Naive thymus-derived CD4-positive, alpha-beta T cell (primary cell): ENCODE results near the gene MEAK7. TPM values are rescaled to one million over a fixed set of nuclear protein-coding genes. Genes with fewer than 3 reads are reported as not detected.
A peak's percentile ranks its signal among the peaks of the same experiment; 100 is the strongest.
"Not testable (repeated sequence)": the region's sequence is repeated elsewhere in the genome, so short reads cannot be mapped to it uniquely, and the experiment has no call there.

Experiments
- ATAC-seq: fragments of 150-1000 bp; cut with Tn5 transposase; 2 replicates; pipeline ENCODE4 v1.10.0; 2021; ENCODE audit warnings: mild to moderate bottlenecking, moderate library complexity
- CTCF ChIA-PET: fragments of 350-600 bp; sonication (Branson Sonifier 250); formaldehyde crosslinking; loops from one replicate; lab custom pipeline; 2021; ENCODE audit warnings: antibody characterized with exemption; lab: Charles Lee
- POLR2A ChIA-PET: fragments of 350-600 bp; sonication (Branson Sonifier 250); formaldehyde crosslinking; loops from one replicate; lab custom pipeline; 2021; ENCODE audit warnings: antibody characterized with exemption, inconsistent platforms; lab: Charles Lee
- DNase-seq, 9 donors: peaks; one replicate each; pipeline versions ENCODE4 v3.0.0 to v3.0.0-alpha.2; 2020 to 2022; ENCODE audit warnings: mixed read lengths in 1 of 9
- H3K27ac ChIP-seq: one replicate; pipeline ENCODE4 v1.7.0; 2013; ENCODE audit warnings: mild to moderate bottlenecking, low read depth, low read length, moderate library complexity
- H3K27me3 ChIP-seq, 2 donors: one replicate each; pipeline ENCODE4 v1.7.0; 2013; ENCODE audit warnings: low read length in 2 of 2, mild to moderate bottlenecking in 2 of 2, moderate library complexity in 2 of 2; ENCODE audit not compliant: control insufficient read depth in 2 of 2, insufficient read depth in 2 of 2
- H3K36me3 ChIP-seq, 3 experiments: 1 replicate in 2 of 3; 2 replicates in 1 of 3; pipeline ENCODE4 v1.7.0; 2013; ENCODE audit warnings: low read length in 3 of 3, mild to moderate bottlenecking in 3 of 3, moderate library complexity in 1 of 3; ENCODE audit not compliant: insufficient read depth in 3 of 3, control insufficient read depth in 2 of 3
- H3K4me1 ChIP-seq, 2 donors: one replicate each; pipeline ENCODE4 v1.7.0; 2013; ENCODE audit warnings: low read length in 2 of 2, mild to moderate bottlenecking in 2 of 2, moderate library complexity in 1 of 2; ENCODE audit not compliant: control insufficient read depth in 2 of 2, insufficient read depth in 2 of 2
- H3K4me3 ChIP-seq: 2 replicates; pipeline ENCODE4 v1.7.0; 2013; ENCODE audit warnings: mild to moderate bottlenecking, low read length
- H3K9me3 ChIP-seq, 3 experiments: 1 replicate in 2 of 3; 2 replicates in 1 of 3; pipeline ENCODE4 v1.7.0; 2013; ENCODE audit warnings: low read length in 3 of 3; ENCODE audit not compliant: control insufficient read depth in 2 of 3
- H3K27ac Mint-ChIP-seq, 9 donors: one replicate each; pipeline ENCODE4 v1.8.0; 2020 to 2022; ENCODE audit warnings: mixed read lengths in 9 of 9, mild to moderate bottlenecking in 8 of 9, moderate library complexity in 5 of 9, inconsistent platforms in 2 of 9
- H3K27me3 Mint-ChIP-seq, 5 donors: one replicate each; pipeline ENCODE4 v1.8.0; 2021 to 2022; ENCODE audit warnings: mixed read lengths in 5 of 5, mild to moderate bottlenecking in 1 of 5
- H3K36me3 Mint-ChIP-seq, 5 donors: one replicate each; pipeline ENCODE4 v1.8.0; 2020 to 2022; ENCODE audit warnings: mixed read lengths in 5 of 5, mild to moderate bottlenecking in 3 of 5, inconsistent platforms in 1 of 5
- H3K4me1 Mint-ChIP-seq, 7 donors: one replicate each; pipeline ENCODE4 v1.8.0; 2020 to 2022; ENCODE audit warnings: mixed read lengths in 7 of 7, mild to moderate bottlenecking in 3 of 7, inconsistent platforms in 1 of 7
- H3K4me3 Mint-ChIP-seq, 10 donors: one replicate each; pipeline ENCODE4 v1.8.0; 2020 to 2022; ENCODE audit warnings: mild to moderate bottlenecking in 10 of 10, mixed read lengths in 10 of 10, moderate library complexity in 6 of 10, inconsistent platforms in 2 of 10
- H3K9me3 Mint-ChIP-seq, 11 donors: one replicate each; pipeline ENCODE4 v1.8.0; 2020 to 2022; ENCODE audit warnings: mixed read lengths in 11 of 11, mild to moderate bottlenecking in 4 of 11, inconsistent platforms in 1 of 11, moderate library complexity in 1 of 11
- intact Hi-C, 2 donors: fragments of 100-400 bp; cut with micrococcal nuclease; formaldehyde crosslinking; loops; one replicate each; pipeline ENCODE4 v1.15.1; 2023
- polyA plus RNA-seq, 2 donors: library from polyadenylated mRNA; unstranded; fragments of 300-500 nt; fragmentation: Illumina TruSeq; gene quantifications; one replicate each; pipeline ENCODE4 v1.2.3, GENCODE V29; 2021
- total RNA-seq, 6 experiments: library from RNA in 5 of 6; stranded (reverse) in 5 of 6; gene quantifications; 1 replicate in 5 of 6; 2 replicates in 1 of 6; pipeline ENCODE4 v1.2.3 and lab custom pipeline; 2021 to 2026

The MEAK7 gene
- total and polyA plus RNA-seq, 7 experiments from 2014 or later, result 4.0 to 56.1 (median 9.3) TPM

GRCh38 chr16:84529607-84530006 is 25.1 kb upstream of the MEAK7 start:
- H3K9me3 Mint-ChIP-seq, result peaks cover 0 to 20% (median 6%) of the 10 kb centered on the region in 11 donors
- H3K4me3 Mint-ChIP-seq, result no peak overlapping the region
- Histone ChIP-seq H3K27me3 (no peaks in the 10 kb centered on the region), H3K4me3 (no peak overlapping the region), H3K27ac (no peak overlapping the region), H3K9me3 (peaks cover 0 to 8% (median 0%) of the 10 kb centered on the region in 3 experiments), H3K4me1 (no peaks in the 10 kb centered on the region), H3K36me3 (peaks cover 0 to 9% (median 0%) of the 10 kb centered on the region in 3 experiments)
- ATAC-seq (no peak), DNase-seq (no peak)
- POLR2A ChIA-PET, result interaction anchor here (1.1 to 2.6 kb wide), 2 partner anchors 9 to 11 kb away, joined by 3 to 10 read pairs; no protein-coding TSS in a partner anchor
- CTCF ChIA-PET, result interaction anchor here (0.8 to 1.9 kb wide), 3 partner anchors 10 to 206 kb away, joined by 3 to 6 read pairs (median 3); no protein-coding TSS in a partner anchor
- no peaks in the 10 kb centered on the region for H3K27me3 Mint-ChIP-seq
- H3K36me3 Mint-ChIP-seq, result peaks cover 0 to 59% (median 29%) of the 10 kb centered on the region in 5 donors
- intact Hi-C loops, result no loop called here
- peaks cover 2 to 28% (median 14%) of the 10 kb centered on the region in 7 donors for H3K4me1 Mint-ChIP-seq
- no peak overlapping the region for H3K27ac Mint-ChIP-seq

GRCh38 chr16:84528322-84528721 is 23.9 kb upstream of the MEAK7 start:
- no peaks in the 10 kb centered on the region for H3K4me1 ChIP-seq
- H3K36me3 ChIP-seq, result peaks cover 0 to 9% (median 0%) of the 10 kb centered on the region in 3 experiments
- intact Hi-C loops, result no loop called here
- no peak for ATAC-seq
- Mint-ChIP-seq H3K4me3 (no peak overlapping the region), H3K9me3 (peaks cover 0 to 20% (median 6%) of the 10 kb centered on the region in 11 donors), H3K27me3 (no peaks in the 10 kb centered on the region), H3K4me1 (peaks cover 2 to 29% (median 14%) of the 10 kb centered on the region in 7 donors), H3K36me3 (peaks cover 0 to 57% (median 29%) of the 10 kb centered on the region in 5 donors), H3K27ac (peak overlapping the region in 1 of 9 donors; percentile 28)
- POLR2A ChIA-PET, result interaction anchor here (1.0 to 2.6 kb wide), 5 partner anchors 9 to 14 kb away, joined by 3 to 10 read pairs (median 3); no protein-coding TSS in a partner anchor
- H3K4me3 ChIP-seq, result no peak overlapping the region
- H3K27ac ChIP-seq, result no peak overlapping the region
- CTCF ChIA-PET, result interaction anchor here (1.0 to 1.4 kb wide), 3 partner anchors 8 to 12 kb away, joined by 3 to 4 read pairs (median 3); no protein-coding TSS in a partner anchor
- peaks cover 0 to 8% (median 0%) of the 10 kb centered on the region in 3 experiments for H3K9me3 ChIP-seq
- H3K27me3 ChIP-seq, result no peaks in the 10 kb centered on the region
- no peak for DNase-seq

- ChIA-PET CTCF (interaction anchor here (1.0 to 1.4 kb wide), 3 partner anchors 8 to 12 kb away, joined by 3 to 4 read pairs (median 3); no protein-coding TSS in a partner anchor), POLR2A (interaction anchor here (1.0 to 2.6 kb wide), 4 partner anchors 9 to 15 kb away, joined by 3 to 10 read pairs (median 4); no protein-coding TSS in a partner anchor)
- no peak for DNase-seq
- no peaks in the 10 kb centered on the region for H3K27me3 ChIP-seq
- Mint-ChIP-seq H3K4me3 (no peak overlapping the region), H3K27me3 (no peaks in the 10 kb centered on the region), H3K27ac (peak overlapping the region in 3 of 9 donors; percentile 26 to 71 (median 69)), H3K9me3 (peaks cover 0 to 20% (median 6%) of the 10 kb centered on the region in 11 donors), H3K36me3 (peaks cover 0 to 56% (median 30%) of the 10 kb centered on the region in 5 donors), H3K4me1 (peaks cover 4 to 24% (median 16%) of the 10 kb centered on the region in 7 donors)
- no peaks in the 10 kb centered on the region for H3K4me1 ChIP-seq
- H3K27ac ChIP-seq, result no peak overlapping the region
- peak; percentile 53 for ATAC-seq
- no peak overlapping the region for H3K4me3 ChIP-seq
- peaks cover 0 to 9% (median 0%) of the 10 kb centered on the region in 3 experiments for H3K36me3 ChIP-seq
- intact Hi-C loops, result no loop called here
- H3K9me3 ChIP-seq, result peaks cover 0 to 8% (median 0%) of the 10 kb centered on the region in 3 experiments
Observed at GRCh38 chr16:84527532-84528269, 23.2 kb upstream of the MEAK7 start.

DNA sequence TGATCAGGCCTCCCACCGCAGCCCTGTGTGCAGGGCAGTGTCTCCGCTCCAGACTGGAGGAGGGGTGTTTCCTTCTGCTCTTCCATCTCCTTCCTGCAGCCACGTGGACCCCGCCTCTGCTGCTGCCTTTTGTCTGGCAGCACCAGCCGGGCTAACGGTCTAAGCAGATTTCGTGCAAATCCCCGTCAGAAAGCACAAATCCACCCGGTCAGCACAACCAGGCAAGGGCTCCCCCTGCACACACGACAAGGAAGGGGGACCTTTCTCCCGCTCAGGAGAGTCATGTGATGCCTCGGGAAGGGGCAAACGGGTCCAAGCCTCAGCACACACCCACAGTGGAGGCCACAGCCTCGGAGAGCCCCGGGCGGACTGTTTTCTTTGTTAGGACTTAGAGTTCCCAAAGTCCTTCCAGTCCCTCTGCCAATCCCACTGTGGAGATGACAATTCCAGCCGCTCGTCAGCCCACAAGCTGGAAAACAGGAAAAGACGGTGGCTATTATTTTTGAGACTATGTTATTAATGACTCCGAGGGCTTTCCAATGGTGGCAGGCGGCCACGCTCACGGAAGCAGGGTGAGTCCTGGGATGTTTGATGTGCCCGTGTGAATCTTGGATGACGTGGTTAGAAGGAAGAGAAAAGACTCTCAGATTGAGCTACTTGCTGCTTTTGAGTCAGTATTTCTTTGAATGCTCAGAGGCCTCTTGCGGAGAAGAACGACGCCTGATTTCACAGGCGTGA is 22.5 kb upstream of the MEAK7 start:
- H3K4me3 Mint-ChIP-seq, result no peak overlapping the region
- intact Hi-C loops, result no loop called here
- ATAC-seq (no peak), DNase-seq (no peak)
- POLR2A ChIA-PET, result interaction anchor here (1.1 to 1.5 kb wide), 2 partner anchors 8 to 13 kb away, joined by 3 to 6 read pairs; no protein-coding TSS in a partner anchor
- peaks cover 0 to 56% (median 25%) of the 10 kb centered on the region in 5 donors for H3K36me3 Mint-ChIP-seq
- no peaks in the 10 kb centered on the region for H3K4me1 ChIP-seq
- peaks cover 0 to 9% (median 0%) of the 10 kb centered on the region in 3 experiments for H3K36me3 ChIP-seq
- no peaks in the 10 kb centered on the region for H3K27me3 Mint-ChIP-seq
- H3K27ac Mint-ChIP-seq, result peak overlapping the region in 1 of 9 donors; percentile 71
- H3K27ac ChIP-seq, result no peak overlapping the region
- H3K4me3 ChIP-seq, result no peak overlapping the region
- peaks cover 0 to 20% (median 6%) of the 10 kb centered on the region in 11 donors for H3K9me3 Mint-ChIP-seq
- peaks cover 0 to 26% (median 11%) of the 10 kb centered on the region in 7 donors for H3K4me1 Mint-ChIP-seq
- CTCF ChIA-PET, result interaction anchor here (1.1 kb wide), 1 partner anchor 8 kb away, joined by 3 read pairs; no protein-coding TSS in a partner anchor
- peaks cover 0 to 8% (median 0%) of the 10 kb centered on the region in 3 experiments for H3K9me3 ChIP-seq
- no peaks in the 10 kb centered on the region for H3K27me3 ChIP-seq

- Mint-ChIP-seq H3K27ac (peak overlapping the region in 1 of 9 donors; percentile 62), H3K9me3 (peaks cover 0 to 11% (median 5%) of the 10 kb centered on the region in 11 donors), H3K4me1 (peaks cover 4 to 30% (median 16%) of the 10 kb centered on the region in 7 donors), H3K36me3 (peaks cover 0 to 45% (median 14%) of the 10 kb centered on the region in 5 donors)
- H3K9me3 ChIP-seq, H3K4me3 Mint-ChIP-seq, H3K27ac ChIP-seq, DNase-seq, H3K27me3 ChIP-seq, intact Hi-C loops, H3K36me3 ChIP-seq, ATAC-seq, H3K4me3 ChIP-seq, H3K27me3 Mint-ChIP-seq, H3K4me1 ChIP-seq: not testable (repeated sequence)
- ChIA-PET CTCF (interaction anchor here (1.1 to 1.2 kb wide), 2 partner anchors 8 to 14 kb away, joined by 3 to 4 read pairs; no protein-coding TSS in a partner anchor), POLR2A (interaction anchor here (1.0 kb wide), 1 partner anchor 22 kb away, joined by 3 read pairs; no protein-coding TSS in a partner anchor)
Observed at GRCh38 chr16:84524941-84525581, 20.6 kb upstream of the MEAK7 start.
